NCI-H2227 (cell line): Measurements from ENCODE around the gene RTL10.

Experiments used
- DNase-seq: peaks from one replicate; lab custom pipeline; 2025; ENCODE audit not compliant: unreplicated experiment; lab: John Stamatoyannopoulos, UW

The RTL10 gene

DNA sequence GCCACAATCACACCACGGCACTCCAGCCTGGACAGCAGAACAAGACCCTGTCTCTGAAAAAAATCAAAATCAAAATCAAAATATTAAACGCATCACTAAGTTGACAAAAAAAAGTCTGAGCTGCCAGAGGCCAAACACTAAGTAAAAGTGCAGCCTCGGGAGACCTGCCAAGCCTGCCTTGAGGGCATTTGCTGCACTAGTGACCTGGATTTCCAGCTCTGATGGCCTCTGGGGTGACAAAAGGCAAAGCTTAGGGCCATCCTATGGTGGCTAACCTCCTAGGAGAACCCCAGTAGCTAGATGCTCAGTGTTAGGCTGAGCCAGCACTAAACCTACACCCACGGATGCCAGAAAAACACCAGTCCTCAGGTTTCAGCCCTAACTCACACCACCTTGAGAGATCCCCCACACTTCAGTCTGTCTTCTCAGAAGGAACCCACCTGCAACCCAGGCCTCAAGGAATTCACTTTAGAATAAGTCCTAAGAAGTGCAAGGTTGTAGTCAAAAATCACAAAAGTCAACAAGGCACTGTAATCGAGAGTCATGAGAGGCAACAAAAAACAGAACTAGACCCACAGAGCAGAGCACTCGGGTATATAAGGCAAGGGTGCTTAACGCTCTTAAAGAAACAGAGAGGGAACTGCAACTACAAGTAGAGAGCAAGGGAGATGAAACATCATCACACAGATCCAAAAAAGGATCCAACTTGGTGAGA is 28.6 kb downstream of the RTL10 start:
- DNase-seq = no peak

DNA sequence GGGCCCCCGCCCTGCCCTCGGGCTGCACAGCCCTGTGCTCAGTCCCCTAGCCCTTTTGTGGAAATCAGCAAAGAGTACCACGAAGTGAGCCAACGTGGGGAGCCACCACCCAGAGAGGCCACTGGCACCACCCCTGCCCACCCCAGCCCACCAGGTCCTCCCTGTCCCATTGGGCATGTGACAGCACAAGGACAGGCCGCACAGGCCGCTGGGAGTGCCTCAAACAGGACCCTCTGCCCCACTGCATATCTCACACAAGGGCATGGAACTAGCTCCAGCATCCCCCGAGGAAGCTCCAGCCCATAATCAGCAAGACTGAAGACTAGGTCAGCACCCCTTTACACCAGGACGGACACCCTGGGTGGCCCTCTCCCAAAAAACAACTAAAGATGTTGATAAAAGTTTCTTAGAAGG is 29.7 kb downstream of the RTL10 start:
- no peak for DNase-seq

DNA sequence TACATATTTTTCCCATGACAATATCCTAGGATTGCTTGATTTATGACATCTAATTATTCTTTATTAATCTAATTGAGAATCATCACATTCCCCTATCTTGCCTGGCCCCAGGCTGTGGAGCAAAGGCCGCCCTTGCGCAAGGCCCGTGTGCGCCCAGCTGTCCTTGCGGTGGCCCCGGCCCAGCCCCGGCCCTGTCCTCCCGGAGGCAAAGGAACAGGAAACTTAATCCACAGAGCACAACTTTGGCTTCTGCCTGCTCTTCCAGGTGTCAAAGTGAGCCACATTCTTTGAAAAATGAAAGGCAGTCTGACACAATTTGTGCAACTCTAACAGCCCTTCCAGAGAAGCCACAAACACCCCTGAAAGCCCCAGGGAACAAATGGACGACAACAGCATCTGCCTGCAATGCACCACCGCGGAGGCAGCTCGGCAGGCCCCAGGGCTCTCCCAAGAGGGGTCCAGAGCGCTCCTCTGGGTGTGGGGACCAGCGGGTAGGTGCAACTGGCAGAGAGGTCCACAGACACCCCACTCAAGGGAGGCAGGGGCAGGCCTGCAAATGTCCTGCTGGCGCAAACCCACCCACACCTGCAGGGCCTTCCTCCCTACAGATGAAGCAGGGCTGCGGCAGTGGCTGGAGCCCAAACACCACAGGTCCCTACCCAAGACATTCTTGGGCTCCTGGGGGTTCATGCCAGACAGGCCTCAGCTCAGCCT is 30.3 kb downstream of the RTL10 start:
- DNase-seq = no peak

DNA sequence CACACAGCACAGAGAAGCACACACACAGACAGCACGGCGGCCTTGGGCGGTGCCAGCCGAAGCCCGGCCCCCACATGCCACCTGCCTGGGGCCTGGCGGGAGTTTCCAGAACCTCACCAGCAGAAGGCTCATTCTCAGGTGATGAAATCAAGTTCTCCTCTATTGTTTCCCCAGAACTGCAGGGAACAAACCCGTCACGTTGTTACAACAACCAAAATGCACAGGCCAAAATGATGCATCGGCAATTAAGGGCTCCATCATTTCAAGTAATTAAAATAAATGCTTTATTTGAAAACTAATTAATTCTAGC is 30.8 kb downstream of the RTL10 start:
- no peak for DNase-seq

DNA sequence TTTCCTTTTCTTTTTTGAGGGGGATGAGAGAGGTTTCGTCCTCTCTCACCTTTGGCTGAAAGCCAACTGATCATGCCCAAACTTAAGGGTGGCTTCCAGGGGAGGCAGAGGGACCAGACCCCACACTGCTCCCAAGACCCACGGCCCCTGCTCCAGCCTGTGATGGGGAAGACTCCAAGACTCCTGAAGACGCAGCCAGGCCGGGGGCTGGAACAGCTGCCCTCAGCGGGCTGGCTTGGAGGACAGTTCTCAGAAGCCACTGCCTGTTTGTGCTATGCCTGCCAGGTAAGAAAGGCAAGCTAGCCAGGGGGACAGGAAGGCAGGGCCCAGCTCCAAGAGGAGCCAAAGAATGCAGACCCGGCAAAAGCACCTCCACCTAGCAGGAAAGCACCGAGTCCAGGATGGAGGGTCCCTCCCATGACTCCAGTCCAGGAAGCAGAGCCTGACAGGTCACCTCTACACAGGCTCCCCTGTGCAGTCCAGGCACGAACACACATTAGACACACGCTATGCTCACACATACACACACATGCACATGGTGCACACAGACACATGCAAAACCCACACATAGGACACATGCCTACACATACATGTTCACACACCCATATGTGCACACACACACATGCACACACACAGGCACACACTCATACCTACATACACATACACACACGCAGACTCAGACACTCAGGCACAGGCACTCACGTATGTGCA is 31.3 kb downstream of the RTL10 start:
- DNase-seq = no peak

DNA sequence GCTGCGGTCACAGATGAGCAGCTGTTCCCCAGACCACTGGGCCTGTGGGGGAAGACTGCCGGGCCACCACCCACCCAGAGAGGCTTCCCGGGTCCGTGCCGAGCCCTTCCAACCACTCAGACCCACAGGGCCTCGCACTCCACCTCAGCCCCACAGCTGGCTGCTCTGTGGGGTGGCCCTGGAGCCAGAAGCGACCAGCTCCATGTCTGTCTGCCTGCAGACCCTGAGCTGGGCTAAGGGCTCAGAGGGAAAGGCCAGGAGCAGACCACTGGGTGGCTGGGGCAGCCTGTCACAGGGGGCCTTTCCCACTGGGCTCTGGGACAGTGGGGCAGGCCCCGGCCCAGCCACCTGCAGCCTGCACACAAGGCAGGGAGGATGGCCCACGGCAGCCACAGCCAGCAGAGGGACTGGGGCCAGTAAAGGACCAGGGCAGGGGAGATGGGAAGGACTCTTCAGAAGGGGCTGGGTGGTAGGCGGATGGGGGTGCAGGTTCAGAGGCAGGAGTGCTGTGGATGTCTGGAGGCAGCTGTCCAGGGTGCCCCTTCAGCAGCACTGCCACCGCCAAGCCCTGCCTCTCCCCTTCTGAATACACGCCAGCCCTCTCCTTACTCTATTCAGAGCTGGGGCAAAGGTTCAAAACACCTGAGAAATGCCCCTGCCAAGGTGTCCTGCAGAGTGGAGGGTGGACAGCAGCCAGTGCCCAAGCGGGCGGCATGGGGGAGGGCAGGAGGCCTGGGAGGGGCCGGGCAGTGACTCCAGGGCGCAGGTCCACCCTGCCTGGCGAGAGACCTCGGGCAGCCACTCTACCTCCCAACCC is 32.2 kb downstream of the RTL10 start:
- no peak for DNase-seq

DNA sequence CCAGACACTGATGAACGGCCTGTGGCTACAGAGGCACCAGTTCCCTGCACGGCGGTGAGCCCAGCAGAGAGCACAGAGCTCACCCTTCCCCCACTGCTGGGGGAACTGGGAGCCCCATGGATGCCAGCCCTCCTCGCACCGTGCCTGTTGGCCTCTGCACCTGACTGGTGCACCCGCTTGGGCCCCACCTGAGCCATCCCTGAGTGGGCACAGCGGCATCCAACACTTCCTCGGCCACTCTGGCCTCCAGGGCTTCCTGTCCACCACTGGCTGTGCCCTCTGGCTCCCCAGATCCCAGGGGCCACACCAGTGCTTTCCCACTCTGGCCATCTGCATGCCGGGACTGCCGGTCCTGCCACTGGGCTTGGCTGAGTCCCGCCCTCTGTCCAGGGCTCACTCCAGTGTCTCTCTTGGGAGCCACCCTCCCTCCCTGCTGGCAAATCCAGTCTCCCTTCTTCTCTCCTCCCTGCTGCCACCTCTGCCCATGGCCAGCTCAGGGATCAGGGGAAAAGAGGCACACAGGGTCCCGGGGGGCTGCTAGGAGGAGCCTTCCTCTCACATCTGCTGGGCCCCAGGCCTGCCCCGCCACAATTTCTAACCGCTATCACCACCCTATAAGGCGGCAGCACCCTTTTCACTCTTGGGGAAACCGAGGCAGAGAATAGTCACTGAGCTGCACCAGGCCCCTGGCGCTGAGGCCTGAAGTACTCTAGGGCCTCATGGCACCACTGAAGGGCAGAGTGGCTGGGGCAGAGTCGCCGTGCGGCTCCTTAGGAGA is 33.0 kb downstream of the RTL10 start:
- no peak for DNase-seq

DNA sequence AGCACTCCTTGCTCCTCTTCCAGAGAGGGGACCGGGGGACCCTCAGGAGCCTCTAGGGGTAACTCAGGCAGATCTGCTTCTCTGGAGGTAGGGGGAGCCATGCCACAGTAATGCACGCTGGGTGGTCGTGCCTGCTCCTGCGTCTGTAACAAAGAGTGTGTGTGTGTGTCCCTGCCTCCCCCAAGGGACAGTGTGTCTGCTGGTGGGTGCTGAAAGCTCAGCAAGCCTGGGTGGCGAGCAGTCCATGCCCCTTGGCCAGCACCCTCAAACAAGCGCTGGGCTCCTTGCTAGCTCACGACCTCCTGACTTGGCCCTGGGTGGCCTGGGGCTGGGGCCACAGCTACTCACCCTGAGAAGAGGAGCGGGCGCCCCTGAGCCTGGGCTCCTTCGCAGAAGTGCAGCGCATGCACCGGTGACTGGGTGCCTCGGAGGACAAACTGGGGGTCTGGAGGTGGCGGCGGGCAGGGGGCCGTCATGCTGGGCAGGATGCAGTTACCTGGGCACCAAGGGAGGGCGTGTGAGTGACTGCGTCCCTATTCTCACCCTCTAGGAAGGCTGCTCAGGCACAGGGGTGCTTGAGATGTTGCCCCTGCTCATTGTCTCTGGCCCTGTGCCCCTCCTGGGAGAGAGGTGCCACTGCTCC is 33.7 kb downstream of the RTL10 start:
- DNase-seq = no peak

DNA sequence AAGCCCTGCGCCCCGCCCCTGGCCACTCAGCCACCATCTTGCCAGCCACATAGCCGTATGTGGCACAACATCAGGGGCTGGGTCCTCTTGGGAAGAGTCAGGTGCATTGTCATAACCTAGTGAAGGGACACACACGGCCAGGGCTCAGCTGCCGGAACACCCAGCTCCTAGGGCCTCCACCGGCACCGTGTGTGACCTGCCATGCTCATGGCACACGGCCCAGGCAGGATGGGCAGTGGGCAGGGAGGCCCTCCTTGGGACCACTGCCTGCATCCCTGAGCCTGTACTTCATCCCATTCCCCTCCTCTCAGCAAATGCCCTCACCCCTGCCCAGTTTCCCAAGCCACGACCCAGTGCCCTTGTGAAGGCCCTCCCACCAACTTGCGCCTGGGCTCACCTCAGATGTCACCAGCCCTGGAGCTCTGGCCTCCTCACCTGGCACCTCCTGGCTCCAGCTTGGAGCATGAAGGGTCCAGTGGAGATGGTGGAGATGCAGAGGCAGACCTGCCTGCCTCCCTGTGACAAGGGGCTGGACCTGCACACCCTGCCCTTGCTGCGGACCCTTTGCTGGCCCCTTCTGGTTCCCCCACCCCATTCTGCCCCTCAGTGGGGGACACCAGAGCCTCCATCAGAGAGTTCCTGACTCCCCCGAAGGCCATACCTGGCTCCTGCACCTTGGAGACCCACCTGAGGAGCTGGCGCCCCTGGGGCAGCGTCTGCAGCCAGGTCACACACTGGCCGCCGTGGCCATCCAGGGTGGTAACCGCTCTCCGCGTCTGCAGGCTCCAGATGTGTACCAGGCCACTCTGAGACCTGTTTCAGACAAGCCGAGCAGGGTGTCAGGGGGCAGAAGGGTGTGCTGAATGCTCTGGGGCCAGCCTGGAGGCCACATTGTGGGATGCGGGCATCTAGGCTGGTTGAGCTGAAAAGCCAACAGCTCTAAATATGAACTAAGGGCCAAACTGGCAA is 34.5 kb downstream of the RTL10 start:
- DNase-seq = no peak

DNA sequence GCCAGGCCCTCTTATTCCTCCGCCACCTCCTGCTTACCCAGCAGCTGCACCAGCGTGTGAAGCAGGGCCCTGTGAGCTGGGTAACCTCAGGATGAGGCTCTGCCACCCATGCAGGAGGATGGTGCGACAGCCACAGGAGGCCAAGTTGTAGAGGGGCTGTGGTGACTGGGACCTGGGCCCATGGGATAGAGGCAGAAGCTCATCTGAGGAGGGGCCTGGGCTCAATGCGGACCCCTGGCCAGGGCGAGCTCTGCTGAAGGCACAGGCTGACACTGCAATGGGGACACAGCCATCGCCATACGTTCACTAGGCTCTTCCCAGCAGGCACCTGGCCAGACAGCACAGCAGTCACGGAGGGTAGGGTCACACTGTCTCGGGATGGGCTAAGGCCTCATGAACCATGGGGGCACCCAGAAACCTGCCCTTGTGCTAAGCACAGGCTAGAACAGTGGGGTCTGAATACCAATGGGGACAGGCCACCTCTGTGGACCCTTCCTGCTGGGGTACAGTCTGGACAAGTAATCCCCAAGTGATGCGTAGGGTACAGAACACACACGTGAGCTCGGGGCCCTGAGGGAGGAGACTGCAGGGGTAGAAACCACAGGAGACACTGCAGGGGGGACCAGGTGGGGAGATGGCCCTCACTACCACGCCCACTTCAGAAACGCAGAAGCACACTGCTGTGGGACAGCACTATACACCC is 35.3 kb downstream of the RTL10 start:
- DNase-seq = no peak

DNA sequence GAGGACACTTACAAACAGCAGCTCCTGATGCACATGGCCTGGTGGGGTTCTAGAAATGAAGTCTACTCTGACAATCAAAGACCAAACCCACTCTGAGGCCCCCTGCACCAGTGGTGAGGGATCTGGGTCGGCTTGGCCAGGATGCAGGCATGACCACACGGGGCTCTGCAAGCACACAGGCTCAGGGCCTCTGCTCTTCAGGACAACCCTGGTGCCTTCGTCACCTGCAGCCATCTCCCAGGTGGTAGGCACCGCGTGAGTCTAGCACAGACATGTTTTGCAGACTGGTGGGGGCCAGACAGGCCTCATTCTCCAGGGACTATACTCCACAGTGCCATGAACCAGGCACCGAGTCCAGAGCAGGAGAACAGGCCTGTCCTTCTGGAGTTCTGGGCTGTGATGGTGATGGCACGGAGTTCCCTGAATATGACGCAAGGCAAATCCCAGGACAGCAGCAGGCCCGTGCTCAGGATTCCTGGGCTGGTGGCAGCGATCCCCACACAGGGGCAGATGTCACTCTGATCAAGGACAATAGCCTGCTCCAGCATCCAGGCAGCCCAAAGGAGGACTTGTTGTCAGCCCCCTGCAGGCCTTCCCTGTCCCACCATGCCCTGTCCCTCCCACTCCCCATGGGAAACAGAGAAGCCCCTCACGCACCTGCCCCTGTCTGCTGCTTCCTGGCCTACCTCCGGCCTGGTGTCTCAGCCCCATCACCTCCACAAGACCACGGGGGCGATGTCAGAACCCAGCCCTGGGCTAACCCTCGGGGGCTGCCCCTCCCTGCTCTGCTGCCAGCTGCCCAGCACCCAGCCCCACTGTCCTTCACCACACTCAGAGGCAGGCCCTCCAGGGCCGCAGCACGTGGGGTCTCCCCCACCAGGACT is 36.1 kb downstream of the RTL10 start:
- no peak for DNase-seq

DNA sequence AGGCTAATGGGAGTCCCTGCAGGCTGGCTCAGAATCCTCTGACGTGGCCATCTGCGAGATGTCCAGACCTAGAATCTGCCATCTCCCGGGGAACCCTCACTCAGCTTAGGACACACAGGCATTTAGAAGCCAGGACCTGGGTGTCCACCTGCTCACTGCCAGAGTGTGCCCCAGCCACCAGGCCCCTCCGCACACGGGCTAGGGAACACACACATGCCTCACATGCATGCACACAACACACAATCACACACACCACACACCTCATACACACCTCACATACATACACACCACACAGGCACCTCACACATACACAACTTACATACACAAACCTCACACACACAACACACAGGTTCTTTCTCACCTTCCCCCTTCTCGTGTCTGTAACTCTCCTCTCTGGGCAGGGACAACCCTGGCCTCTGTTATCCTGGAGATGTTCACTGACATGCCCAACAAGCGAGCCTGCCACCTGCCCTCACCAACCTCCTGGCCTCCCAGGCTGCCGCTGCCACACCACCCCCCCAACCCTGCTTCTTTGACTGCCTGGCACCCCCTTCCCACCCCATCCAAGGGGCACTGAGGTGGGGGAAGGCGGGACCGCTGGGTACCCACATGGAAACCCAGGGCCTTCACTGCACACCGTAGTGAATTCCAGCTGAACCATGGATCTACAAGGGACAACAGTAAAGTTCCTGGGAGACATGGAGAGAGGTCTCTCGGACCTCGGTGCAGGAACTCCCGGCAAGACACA is 38.1 kb downstream of the RTL10 start:
- no peak for DNase-seq

DNA sequence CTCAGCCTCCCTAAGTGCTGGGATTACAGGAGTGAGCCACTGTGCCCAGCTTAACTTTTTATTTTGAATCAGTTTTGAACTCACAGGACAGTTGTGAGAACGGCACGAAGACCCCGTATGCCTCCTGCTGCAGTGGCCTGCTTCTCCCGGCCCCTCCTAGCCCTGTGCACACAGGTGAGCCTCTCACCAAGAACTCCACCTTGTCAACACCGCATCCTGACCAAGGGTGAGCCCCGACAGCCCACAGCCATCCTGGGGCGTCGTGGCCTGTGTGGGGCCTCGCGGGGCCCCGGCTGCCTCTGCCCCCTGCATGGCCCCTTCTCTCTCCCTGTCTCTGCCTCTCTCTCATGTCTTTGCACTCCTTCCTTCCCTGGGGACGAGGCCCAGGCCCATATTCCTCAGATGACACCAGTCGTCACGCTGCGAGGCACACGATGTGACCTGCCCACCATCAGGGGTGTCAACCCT is 38.8 kb downstream of the RTL10 start:
- no peak for DNase-seq

DNA sequence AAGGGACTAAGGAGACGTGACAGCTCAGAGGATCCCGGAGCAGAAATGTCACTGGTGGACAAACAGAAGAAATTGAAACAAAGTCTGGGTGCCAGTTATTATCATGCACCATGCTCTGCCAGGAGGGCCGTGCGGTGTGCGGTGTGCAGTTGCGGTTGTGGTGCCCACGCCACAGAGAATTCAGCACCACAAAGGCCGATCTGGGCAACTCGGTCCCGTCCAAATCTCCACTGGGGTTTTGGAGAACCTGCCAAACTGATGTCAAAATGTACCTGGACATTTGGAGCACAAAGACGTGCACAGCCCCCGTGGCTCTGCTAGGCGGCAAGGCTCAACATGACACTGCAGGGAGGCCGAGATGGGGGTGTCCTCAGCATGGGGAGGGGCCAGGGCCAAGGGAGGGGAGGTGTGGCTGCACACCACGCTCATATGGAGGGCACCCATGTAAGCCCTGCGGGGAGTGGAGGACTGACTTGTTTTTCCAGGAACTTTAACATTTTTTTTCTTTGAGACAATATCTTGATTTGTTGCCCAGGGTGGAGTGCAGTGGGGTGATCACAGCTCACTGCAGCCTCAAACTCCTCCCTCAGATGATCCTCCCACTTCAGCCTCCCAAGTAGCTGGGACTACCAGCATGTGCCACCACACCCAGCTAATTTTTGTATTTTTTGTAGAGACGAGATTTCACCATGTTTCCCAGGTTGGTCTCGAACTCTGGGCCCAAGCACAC is 39.4 kb downstream of the RTL10 start:
- no peak for DNase-seq

DNA sequence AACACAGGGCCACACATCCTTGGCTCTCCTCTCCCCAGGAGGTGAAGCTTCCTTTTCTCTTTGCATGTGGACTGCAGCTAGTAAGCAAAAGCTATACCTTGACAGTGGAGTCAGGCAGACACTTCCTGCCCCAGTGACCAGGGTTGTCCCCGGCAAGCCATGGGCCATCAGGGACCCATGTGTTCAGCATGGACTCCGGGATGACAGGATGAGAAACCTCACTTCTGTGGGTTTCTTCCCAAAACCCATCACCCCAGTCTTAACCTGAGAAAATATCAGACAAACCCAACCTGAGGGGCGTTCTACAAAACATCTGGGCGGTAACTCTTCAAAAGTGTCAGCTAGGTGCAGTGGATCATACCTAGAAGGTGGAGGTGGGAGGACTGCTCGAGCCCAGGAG is 40.2 kb downstream of the RTL10 start:
- DNase-seq = no peak

DNA sequence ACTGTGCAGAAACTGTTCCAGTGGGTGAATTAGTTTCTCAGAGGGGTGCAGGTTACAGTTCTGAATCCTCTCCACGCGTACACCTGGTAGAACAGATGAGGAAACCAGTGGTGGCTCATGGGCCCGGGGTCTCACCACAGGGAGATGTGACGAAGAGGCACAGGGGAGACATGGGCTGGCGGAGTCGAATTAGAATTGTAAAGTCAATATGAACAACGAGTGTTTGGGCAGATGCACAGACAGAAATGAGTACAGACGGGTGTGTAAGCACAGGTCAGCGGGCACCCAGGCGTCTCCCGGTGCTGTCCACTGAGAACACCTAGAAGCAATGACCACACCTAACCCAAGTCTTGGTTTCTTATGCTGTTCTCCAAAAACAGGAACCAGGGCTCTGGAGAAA is 41.8 kb downstream of the RTL10 start:
- DNase-seq = no peak
